NCI-H146 (cell line): ENCODE measurements around the gene PM20D1.
"Not testable (repeated sequence)": the region's sequence is repeated elsewhere in the genome, so short reads cannot be mapped to it uniquely, and the experiment has no call there.

Experiments used
- DNase-seq: peaks from one replicate; lab custom pipeline; 2025; lab: John Stamatoyannopoulos, UW

Gene PM20D1

DNA sequence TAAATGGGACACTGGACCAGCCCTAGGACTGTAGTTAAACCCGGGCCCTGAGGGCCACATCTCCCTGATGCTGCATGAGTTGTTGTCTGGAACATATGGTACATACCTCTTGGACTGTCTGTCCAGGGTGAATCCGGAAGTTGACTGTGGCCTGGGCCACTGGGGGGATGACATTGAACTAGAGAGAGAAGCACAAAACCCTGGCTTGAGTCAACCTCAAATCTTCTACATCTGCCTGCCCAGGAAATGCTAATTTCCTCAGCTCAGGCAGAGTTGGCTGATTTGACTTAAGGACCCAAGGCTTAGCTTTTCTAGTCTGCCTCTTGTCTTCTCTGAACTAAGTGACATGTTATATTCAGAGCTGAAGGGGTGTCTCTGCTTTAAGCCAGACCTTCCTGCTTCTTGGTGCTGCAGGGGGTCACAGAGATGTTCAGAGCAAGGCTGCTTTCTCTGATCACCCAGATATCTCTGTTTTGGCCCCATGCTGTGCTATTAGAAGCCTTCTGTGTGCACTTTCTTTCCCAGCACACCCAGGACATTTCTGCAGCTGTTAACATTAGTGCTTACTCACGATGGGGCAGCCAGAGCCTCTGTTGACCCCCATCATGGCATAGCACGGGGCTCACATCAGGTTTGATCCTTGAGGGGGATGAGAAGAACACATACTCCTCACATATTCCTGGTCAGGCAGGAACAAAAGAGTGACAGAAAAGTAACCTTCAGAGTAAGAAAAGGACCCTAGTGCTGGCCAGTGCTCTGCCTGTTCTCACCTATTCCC lies 9.6 kb downstream of the PM20D1 start:
- DNase-seq: peak; percentile 23

GRCh38 chr1:205837382-205837970 lies 12.5 kb downstream of the PM20D1 start:
- no peak for DNase-seq

DNA sequence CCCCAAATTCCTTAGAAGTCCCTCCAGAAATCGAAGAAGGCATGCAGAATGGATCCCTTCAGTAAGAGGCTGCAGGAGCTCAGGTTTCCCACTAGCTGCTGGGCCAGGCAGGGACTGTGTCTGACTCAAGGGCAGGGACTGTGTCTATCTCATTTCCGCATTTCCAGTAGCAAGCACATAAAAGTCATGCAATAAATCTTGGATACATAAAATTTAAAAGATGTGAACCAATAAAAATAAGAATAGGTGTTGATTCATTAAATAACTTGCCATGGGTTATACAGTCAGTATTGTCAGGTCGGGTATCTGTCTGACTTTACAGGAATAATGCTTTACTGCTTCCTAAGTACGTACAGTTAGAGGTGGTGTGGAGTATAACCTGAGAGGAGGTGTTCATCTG lies 15.2 kb downstream of the PM20D1 start:
- DNase-seq: no peak

DNA sequence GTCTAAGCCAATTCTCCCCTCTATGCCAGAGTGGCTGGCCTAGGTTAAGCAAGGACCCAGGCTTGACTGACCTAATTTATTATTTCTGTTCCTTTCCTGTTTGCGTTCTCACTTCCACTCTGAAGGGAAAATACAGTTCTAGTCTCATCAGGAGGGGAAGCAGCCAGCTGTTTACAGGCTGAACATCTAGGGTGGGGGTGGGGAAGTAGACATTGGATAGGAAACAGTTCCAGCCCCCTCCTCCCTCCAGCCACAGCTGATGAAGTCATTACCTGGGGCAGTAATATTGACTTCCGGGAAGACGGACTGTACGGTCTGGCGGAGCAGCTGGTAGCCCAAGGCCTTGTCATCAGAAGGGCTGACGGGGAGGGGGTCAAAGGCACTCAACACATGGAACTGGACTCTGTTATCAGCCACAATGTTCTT lies 17.6 kb downstream of the PM20D1 start:
- DNase-seq: no peak

GRCh38 chr1:205827623-205828022 lies 22.3 kb downstream of the PM20D1 start:
- DNase-seq: peak; percentile 78

GRCh38 chr1:205826995-205827394 lies 22.9 kb downstream of the PM20D1 start:
- DNase-seq: no peak

DNA sequence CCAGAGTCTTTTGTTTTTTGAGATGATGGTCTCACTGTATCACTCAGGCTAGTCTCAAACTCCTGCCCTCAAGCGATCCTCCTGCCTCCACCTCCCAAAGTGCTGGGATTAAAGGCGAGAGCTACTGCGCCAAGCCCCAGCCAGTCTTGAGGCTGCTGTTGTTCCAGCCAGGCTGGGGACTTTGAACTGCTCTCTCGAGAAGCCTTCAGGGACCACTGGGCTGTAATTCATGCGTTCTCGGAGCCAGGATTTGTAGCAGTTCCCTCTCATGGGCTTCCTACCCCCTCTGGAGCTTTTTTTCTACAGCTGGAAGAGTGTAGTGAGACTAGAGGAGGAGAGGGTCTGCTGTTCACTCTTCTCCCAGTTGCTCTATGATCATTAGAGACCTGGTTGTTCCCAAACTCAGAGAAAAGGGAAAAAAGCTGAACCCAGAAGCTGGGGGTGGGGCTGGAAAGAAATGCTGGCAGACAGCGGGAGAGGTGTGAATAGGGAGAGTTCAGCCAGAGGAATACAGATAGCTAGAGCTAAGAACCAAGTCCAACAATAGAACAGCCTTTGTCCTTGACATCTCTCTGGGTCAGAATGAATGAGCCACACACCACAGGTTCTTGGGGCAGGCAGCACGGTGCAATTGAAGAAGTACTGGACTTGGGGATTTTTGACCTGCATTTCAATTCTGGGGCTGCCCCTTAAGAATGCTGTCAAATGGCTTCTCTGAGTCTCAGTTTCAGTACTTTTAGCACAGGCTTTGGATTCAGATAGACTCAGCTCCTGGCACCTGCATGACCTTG lies 23.7 kb downstream of the PM20D1 start:
- DNase-seq: no peak

- no peak for DNase-seq
Observed at GRCh38 chr1:205824180-205824579, 25.8 kb downstream of the PM20D1 start.

GRCh38 chr1:205823260-205823659 lies 26.7 kb downstream of the PM20D1 start:
- DNase-seq: not testable (repeated sequence)

DNA sequence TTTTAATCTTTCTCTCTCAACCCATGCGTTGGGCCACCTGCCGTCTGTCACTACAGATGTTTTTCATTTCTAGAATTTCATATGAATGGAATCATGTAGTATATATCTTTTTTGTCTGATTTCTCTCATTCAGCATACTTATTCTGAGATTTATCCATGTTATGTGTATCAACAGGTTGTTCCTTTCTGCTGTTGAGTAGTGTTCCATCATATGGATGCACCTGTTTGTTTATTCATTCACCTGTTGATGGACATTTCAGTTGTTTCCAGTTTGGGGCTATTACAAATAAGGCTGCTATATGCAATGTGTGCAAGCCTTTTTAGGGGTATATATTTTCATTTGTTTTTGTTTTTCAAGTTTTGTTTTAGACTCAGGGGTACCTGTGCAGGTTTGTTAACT lies 27.5 kb downstream of the PM20D1 start:
- no peak for DNase-seq

DNA sequence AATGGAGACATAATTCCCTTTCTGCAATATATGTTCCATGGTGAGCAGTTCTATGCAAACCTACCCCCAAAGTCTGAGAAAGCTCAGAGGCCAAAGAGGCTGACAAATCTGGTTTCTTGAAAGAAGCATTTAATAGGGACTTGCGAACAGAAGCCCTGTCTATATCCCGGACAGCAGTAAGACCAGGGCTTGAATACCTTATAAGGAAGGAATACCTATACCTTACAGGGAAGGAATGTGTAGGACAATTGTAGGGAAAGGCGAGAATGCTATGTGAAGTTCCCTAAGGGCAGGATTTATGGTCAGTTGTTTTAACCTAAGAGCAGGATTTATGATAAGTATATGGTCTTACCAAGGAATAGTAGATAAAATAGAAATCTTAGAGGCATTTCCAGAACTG lies 31.9 kb downstream of the PM20D1 start:
- DNase-seq: no peak

DNA sequence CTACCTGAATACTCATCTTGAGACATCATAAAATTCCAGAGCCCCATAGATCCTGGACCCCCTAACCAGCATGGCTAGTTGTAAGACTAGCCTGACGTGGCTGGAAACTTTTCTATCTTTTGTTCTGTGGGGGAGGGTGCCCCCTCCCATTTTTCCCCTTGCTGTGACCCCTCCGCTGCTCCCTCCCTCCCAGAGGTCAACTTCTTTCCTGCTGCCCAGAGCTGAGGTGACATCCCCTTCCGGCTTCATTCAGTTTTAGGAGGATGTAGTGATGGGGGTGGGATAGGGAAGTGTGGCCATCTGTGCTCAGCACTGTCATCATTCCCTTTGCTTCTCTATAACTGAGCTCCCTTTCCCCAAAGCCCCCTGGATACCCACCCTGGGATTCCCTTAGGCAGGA lies 32.6 kb downstream of the PM20D1 start:
- DNase-seq: no peak

GRCh38 chr1:205813755-205814058 lies 36.2 kb downstream of the PM20D1 start:
- DNase-seq: no peak

DNA sequence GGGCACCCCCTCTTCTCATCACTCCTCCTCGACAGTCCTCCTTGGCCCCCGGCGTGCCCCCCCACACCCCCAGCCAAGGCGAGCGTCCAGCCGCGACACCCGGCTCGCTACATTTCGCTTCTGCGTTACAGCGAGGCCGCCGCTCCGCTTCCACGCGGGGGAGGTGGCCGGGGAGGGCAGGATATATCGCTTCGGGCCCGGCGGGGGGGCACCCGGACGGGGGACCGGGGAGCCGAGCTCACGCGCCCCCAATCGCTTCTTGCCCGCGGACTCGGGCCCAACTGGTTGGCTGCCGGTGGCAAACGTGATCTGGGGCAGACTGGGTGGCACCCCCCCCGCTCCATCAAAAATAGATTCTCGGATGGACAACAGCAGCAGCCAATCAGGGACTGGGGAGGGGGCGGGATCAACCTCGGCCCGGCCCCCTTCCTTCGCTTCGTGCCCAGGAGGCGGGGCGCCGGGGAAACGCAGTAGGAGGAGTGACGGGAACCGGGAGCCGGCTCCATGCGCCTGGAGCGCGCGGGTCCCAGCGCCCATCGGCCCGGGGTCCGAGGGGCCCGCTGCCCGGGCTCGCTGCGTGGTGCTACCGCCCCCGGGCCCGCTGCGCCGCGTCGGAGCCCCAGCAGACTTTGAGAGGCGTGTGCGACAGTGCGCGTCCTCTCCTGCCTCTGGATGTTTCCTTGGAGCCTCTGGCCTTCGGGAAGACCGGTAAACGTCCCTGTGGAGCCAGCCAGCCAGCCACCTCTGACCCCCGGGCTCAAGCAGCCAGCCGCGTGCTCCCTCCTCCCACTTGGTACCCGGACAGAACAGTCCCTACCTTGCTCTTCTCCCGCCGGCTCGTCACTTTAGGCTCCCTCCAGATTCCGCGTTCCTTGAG lies 36.8 kb downstream of the PM20D1 start, which contains the start of gene SLC41A1:
TSS of gene SLC41A1 (minus strand) at position 321 of the 877 bp plus-strand sequence. CDS start 2,757 bp downstream, outside the sequence.
- DNase-seq: peak; percentile 93

DNA sequence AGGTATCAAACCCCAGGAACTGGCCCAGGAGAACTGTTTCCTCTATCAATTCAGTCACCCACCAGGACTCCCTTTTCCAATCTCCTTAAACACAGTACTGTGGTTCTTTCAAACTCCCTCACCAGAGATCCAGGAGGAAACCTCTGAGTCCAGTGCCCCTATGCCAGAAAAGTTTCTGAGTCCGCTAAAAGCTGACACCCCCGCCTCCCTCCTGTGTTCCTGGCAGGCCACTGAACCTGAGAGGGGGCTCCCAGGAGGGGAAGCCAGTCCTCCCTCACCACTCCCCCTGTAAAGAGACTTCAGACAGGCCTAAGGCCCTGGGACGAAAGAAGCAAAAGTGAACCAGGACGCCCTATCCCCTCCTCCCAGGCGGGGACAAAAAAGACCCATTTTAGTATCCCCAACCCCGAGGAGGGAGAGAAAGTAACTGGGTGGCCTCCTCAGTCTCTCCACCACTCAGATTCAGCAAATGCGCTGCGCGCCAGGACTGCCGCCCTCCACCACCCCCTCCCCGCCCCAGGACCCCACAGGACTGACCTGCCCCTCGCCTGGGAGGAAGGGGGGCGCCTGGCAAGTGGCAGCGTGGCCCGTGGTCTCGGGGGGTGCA lies 37.6 kb downstream of the PM20D1 start:
- peak; percentile 42 for DNase-seq

DNA sequence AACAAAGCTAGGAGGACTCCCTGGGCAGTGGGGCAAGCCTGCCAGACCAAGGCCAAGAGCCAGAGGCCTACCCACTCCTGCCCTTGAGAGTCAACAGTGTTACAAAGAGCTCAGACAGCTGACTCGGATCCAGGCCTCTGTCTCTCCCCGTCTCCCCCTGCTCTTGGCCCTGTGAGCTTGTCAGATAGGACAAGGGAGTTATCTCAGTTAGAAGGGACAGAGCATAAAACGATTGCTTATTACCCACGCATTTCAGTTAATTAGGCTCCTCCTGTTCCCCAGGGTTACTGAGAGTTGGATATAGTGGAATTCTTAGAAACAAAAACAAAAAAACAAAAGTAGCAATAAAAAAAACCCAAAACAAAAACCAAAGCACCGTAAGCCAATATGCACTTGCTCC lies 38.3 kb downstream of the PM20D1 start:
- no peak for DNase-seq

DNA sequence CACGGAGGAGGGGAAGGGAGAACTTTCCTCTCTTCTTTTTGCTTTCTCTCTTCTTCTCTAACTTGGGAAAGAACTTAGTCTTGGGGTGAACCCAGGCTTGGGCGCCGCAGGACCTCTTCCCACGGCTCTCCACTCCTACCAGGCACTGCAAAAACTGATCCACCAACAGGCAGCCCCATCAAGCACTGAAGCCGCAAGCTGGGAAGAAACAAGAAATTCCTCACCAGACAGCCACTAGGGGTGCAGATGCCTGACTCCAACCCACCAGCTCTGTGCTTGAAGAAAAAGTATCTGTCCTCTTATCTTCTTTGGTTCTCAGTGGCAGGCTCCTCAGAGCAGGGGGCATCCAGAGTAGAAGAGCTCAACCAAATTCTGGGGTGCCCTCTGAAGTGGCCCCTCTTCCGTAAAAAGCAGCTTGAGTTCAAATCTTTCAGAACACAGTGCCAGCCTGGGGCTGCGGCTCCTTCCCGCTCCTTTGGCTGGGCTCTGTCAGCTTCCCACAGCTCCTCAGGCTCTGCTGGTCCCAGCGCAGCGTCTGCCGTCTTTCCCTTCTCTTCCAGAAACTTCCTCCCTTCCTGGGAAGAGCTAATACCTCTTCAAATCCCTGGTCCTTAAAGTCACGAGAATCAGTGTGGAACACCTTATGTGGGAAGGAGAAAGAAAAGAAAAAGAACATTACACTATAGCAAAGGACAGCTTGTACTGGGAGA lies 39.3 kb downstream of the PM20D1 start:
- no peak for DNase-seq

DNA sequence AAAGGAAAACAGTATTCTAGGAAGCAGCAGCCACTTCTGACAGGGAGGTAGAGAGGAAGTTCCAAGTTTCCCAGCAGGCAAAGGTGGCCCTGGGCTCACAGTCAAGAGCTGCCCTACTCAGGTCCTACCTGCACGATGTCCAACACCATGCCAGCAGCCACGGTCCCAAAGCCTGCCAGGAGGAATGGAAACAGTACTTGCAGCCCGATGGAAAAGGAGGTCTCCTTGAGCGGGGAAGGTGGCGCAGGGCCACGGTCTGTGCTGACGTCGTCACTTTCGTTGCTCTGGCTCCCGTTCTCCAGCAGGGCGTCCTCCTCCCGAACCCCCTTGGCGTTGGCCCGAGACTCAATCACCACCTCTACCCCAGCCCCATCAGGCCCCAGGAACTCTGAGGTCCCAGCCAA lies 40.0 kb downstream of the PM20D1 start:
- no peak for DNase-seq

DNA sequence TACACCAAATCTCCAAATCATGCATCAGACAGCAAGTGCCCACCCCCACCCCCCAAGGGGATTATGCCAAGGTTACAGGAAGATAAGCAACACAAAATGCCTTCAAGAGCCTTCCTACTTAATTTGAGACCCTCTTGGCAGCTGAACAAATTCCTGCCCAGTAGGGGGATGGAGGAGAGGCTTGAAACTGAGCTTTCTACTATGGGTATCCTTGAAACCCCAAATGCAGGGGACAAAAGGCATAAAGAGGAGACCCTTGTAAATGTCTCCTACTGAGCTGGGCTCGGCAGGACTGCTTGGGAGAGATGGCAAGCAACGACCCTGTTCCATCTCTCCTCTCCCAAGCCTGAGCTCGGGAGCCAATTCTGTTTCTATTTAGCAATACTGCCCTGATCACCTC lies 40.5 kb downstream of the PM20D1 start:
- no peak for DNase-seq

GRCh38 chr1:205805082-205805711 lies 44.7 kb downstream of the PM20D1 start:
- no peak for DNase-seq
